NCI-H748 (cell line): ENCODE results near the gene HTR4.
A peak's percentile ranks its signal among the peaks of the same experiment; 100 is the strongest.
"Not testable (repeated sequence)": the region's sequence is repeated elsewhere in the genome, so short reads cannot be mapped to it uniquely, and the experiment has no call there.

Source experiments
- DNase-seq: peaks from one replicate; lab custom pipeline; 2025; ENCODE audit not compliant: unreplicated experiment; lab: John Stamatoyannopoulos, UW

Gene HTR4

GRCh38 chr5:148482697-148483462 is 171.4 kb downstream of the HTR4 start:
- DNase-seq, result peak; percentile 30

DNA sequence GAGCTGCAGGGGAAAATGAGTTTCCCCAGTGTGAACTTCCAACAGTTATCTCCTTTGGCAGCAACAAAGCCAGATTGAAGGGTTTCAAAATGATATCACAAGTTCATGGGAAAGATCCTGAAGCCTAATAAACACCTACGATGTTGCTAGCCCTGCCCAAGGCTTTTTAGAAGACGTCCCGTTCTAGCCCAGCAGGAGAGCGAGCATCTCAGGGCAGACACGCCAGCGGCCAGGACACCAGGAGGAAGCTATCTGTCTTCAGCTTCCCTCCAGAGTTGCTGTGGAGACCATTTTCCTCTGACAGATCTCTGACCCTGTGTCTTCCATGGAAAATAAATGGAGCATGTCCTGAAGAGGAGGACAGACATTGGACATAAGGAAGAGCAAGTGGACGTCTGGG is 172.1 kb downstream of the HTR4 start:
- no peak for DNase-seq

DNA sequence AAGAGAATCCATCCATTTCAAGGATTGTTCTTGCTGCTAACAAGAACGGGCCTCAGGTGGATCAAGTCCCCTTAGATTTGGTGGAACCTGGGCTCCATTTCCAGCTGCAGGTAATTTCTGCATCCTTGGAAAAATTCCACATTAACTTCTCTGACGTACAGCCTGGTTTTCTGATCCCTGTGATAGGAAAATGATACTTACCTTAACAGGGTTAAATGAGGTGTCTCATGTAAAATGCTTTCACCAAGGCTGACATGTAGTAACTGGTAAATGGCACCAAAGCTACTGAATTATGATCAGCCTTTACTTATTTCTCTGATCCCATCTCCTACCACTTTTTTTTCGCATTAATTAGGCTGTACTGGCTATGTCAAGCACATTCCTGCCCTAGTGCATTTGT is 176.9 kb downstream of the HTR4 start:
- DNase-seq, result no peak

GRCh38 chr5:148476302-148476701 is 178.0 kb downstream of the HTR4 start:
- no peak for DNase-seq

DNA sequence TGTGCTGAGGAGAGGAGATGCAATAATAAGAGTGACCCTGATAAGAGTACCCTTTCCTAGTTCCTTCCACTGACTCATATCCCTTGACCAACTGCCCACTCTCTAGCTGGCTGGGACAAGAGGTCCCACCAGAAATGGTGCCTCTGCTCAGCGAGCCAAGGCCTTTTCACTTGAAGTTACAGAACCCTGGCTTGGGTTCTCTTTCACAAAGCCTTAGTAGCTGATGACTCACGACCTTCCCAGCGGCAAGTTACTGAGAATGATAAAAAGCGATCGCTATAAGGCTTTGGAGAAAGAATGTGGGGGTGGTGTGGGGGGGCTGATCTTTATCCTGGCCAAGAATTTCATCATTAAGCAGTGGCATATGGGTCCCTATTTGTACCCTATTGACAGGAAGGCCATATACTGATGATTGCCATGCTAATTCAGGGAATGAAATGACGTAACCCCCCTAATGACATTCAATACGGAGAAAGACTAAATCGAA is 180.3 kb downstream of the HTR4 start:
- DNase-seq, result no peak

GRCh38 chr5:148471379-148471778 is 182.9 kb downstream of the HTR4 start:
- DNase-seq, result no peak

DNA sequence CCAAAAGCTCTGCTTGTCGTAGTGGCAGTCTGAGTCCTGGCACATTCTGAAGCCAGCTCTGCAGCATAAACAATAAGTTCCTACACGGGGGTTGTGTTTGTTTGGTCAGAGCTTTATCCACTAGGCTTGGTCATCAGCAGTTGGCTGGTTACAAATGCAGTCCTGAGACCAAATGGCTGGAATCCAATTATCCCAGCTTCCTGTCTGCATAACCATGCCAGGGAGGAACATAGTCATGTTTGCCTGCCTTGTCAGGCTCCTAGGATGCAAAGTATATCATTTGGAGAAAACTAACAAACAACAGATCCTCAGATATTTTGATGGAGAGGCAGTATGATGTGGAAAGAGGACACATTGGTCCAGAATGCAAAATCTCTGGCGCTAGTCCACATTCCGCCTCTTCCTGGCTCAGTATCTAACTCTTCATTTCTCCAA is 184.8 kb downstream of the HTR4 start:
- DNase-seq, result peak; percentile 32

GRCh38 chr5:148468746-148469145 is 185.6 kb downstream of the HTR4 start:
- not testable (repeated sequence) for DNase-seq

GRCh38 chr5:148467958-148468357 is 186.4 kb downstream of the HTR4 start:
- DNase-seq, result no peak

- DNase-seq, result no peak
Measured at GRCh38 chr5:148466236-148466580, 188.1 kb downstream of the HTR4 start.

GRCh38 chr5:148465381-148466235 is 188.7 kb downstream of the HTR4 start:
- DNase-seq, result peak; percentile 29

GRCh38 chr5:148459669-148460068 is 194.7 kb downstream of the HTR4 start:
- no peak for DNase-seq

GRCh38 chr5:148458036-148458888 is 196.1 kb downstream of the HTR4 start:
- DNase-seq, result peak; percentile 19

DNA sequence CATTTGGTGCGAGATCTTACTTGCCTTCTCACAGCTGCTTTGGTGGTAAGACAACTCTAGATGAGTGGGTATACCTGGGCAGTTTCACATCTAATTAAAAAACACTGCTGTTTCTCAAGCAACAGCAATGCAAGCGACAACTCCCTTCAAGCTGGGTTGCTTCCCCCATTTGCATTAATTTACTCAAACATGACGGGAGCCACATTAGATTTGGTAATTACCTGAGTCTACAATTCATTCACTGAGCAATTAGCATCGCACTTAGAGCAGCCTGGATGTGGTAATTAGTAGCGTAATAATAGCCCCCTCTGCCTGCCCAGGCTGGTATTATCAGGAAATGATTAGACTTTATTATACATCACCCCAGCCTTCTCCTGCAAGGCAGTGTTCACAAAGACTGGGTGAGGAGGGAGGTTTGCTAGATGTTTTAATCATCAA is 197.1 kb downstream of the HTR4 start:
- DNase-seq, result peak; percentile 96

DNA sequence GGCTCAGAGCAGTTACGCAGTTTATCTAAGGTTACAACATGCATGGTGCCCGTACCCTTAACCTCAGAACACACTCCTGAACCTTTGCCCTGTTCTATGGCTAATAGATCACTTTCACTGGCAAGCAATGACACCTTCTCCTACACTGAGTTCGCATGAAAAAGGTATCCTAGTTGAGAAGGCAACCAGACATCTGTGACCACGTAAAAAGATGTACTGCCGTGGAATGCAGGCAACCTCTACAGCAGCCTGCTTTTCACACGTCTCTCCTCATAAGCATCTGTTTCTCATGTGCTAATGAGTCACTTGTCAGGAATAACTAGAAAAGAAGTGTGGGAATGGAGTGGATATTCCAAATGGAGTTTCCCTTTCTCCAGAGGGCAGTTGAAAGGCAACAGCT is 199.1 kb downstream of the HTR4 start:
- no peak for DNase-seq

- DNase-seq, result no peak
Measured at GRCh38 chr5:148454576-148454975, 199.8 kb downstream of the HTR4 start.

- DNase-seq, result no peak
Measured at GRCh38 chr5:148452499-148453193, 201.7 kb downstream of the HTR4 start.

DNA sequence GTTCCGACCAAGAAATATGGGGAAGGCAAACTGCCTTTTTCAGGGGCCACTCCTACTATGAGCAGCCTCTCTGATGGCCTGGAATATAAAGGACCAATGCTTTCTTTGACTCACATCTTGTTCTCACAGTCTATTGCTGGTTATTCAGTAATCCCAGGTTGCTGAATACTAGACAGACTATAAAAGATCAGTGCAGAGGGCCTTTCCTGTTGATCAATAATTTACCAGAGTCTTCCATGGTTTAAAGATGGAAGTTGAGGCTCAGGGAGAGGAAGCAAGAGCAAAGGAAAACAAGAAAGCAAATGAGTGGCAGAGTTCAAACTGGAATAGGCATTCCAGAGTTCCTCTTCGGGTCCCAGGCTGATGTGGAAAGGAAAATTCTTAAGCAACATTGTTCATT is 207.7 kb downstream of the HTR4 start:
- no peak for DNase-seq

DNA sequence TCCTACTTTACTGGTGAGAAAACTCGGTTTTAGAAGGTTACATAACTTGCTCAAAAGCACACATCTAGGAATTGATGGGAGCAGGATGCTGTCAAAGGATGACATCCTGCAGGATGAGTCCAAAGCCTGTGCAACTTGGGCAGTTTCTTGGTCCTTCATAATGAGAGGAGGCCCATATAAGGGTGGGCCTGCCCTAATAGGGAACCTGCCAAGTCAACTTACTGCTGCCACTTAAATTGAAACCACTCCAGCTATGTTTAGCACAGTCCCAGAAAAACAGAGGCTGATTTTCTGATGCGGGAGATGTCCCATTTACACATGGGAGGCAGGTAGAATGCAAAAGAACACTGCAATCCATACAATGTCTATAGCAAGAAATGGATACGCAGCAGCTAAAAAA is 208.7 kb downstream of the HTR4 start:
- no peak for DNase-seq

- peak; percentile 72 for DNase-seq
Measured at GRCh38 chr5:148443998-148444397, 210.3 kb downstream of the HTR4 start.

GRCh38 chr5:148443241-148443640 is 211.1 kb downstream of the HTR4 start:
- no peak for DNase-seq
